ENCODE measurements around the gene MMP24. TPM values are rescaled to one million over a fixed set of nuclear protein-coding genes. Genes with fewer than 3 reads are reported as not detected.
A peak's percentile ranks its signal among the peaks of the same experiment; 100 is the strongest.
"Not testable (repeated sequence)": the region's sequence is repeated elsewhere in the genome, so short reads cannot be mapped to it uniquely, and the experiment has no call there.

MMP24 gene
- total and polyA plus RNA-seq, 2 of the 13 experiments (the other 11 are each of a cell fraction or from before 2014, with no cell fraction given): 0.29 to 0.35 TPM

DNA sequence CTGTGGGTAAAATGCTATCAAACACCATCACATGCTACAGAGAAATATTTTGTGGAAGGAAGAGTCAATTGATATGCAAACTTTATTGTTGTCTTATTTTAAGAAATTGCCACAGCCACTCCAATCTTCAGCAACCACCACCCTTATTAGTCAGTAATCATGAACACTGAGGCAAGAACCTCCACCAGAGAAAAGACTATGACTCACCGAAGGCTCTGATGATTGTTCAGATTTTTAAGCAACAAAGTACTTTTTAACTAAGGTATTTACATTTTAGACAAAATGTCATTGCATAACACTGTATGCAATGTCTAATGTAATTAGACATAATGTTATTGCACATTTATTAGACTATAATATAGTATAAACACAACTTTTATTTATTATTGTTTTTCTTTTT is 26.2 kb upstream of the MMP24 start:
- ATAC-seq (no peak), DNase-seq (ENCODE audit: low spot score) (no peak), FAIRE-seq (no peak)
- H3K9me3 ChIP-seq (ENCODE audit: low read length): peaks cover 24% of the 10 kb centered on the region
- H3K9ac ChIP-seq (ENCODE audit: insufficient read depth, low read depth, low read length): no peak overlapping the region
- ChIA-PET CTCF (ENCODE audit: low intra/inter-chr PET ratio, low total read pairs) (no interaction called here), POLR2A (no interaction called here)
- no peaks in the 10 kb centered on the region for H3K4me1 ChIP-seq (ENCODE audit: insufficient read depth, low read length)
- intact Hi-C loops (cut with micrococcal nuclease; ENCODE audit: unreplicated experiment): loop anchor here (10.0 kb wide), 1 partner anchor 365 kb away; no protein-coding TSS in a partner anchor
- BruUV-seq (replicated peaks): no TSS peak
- TF ChIP-seq CEBPB (IDR thresholded peaks at IDR 0.05; ENCODE audit: borderline replicate concordance, low read depth, low read length) (0 out of 2 replicates have a peak, but pooled peaks have one; percentile 13), MEIS1 (CRISPR knock-in tag; IDR thresholded peaks at IDR 0.05; ENCODE audit: borderline replicate concordance) (no peak)
- in situ Hi-C loops (cut with HindIII; ENCODE audit: extremely low pct_ligation_motif_present, low pct_unique_long_range_greater_than_20kb): no loop called here
- 24% methylated on average over 1 of the region's 1 CpG for WGBS (ENCODE audit: low lambda C conversion rate)
- no peaks in the 10 kb centered on the region for H4K20me1 ChIP-seq (ENCODE audit: insufficient read depth, low read length)
- no peaks in the 10 kb centered on the region for H3K27me3 ChIP-seq (ENCODE audit: control insufficient read depth in 1 of 2, insufficient read depth in 2 of 2, low read length in 2 of 2)
- no peak overlapping the region for H3K27ac ChIP-seq (ENCODE audit: extremely low read length, insufficient read depth, low read length)
- no peaks in the 10 kb centered on the region for H3K36me3 ChIP-seq (replicated peaks in 1 of 2; ENCODE audit: control insufficient read depth in 1 of 2, insufficient read depth in 2 of 2, low read length in 2 of 2)
- no peaks in the 10 kb centered on the region for H3K79me2 ChIP-seq (ENCODE audit: insufficient read depth, low read length)
- H3K4me2 ChIP-seq (ENCODE audit: low read depth, low read length): no peak overlapping the region
- no peak overlapping the region for H2AFZ ChIP-seq (ENCODE audit: low read length)
- no peak overlapping the region for H3K4me3 ChIP-seq (replicated peaks in 1 of 3; ENCODE audit: insufficient read depth in 1 of 3, low read depth in 2 of 3, low read length in 3 of 3)

DNA sequence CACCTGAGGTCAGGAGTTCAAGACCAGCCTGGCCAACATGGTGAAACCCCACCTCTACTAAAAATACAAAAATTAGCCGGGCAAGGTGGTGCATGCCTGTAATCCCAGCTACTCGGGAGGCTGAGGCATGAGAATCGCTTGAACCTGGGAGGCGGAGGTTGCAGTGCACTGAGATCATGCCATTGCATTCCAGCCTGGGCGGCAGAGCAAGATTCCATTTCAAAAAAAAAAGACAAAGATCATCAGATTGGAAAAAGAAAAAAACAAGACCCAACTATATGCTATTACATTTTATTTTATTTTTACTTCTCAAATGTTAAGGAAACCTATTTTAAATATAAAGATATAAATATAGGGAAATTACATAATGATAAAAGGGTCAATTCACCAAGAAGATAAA is 25.0 kb upstream of the MMP24 start:
- POLR2A ChIA-PET; H3K4me3 ChIP-seq (replicated peaks in 1 of 3; ENCODE audit: insufficient read depth in 1 of 3, low read depth in 2 of 3, low read length in 3 of 3); H3K27me3 ChIP-seq (ENCODE audit: control insufficient read depth in 1 of 2, insufficient read depth in 2 of 2, low read length in 2 of 2); in situ Hi-C loops (cut with HindIII; ENCODE audit: extremely low pct_ligation_motif_present, low pct_unique_long_range_greater_than_20kb); ATAC-seq; FAIRE-seq; H4K20me1 ChIP-seq (ENCODE audit: insufficient read depth, low read length); H3K4me1 ChIP-seq (ENCODE audit: insufficient read depth, low read length); H3K27ac ChIP-seq (ENCODE audit: extremely low read length, insufficient read depth, low read length); DNase-seq (ENCODE audit: low spot score); CTCF ChIA-PET (ENCODE audit: low intra/inter-chr PET ratio, low total read pairs); H3K4me2 ChIP-seq (ENCODE audit: low read depth, low read length); H3K9ac ChIP-seq (ENCODE audit: insufficient read depth, low read depth, low read length); H2AFZ ChIP-seq (ENCODE audit: low read length); BruUV-seq (replicated peaks); H3K79me2 ChIP-seq (ENCODE audit: insufficient read depth, low read length); H3K36me3 ChIP-seq (replicated peaks in 1 of 2; ENCODE audit: control insufficient read depth in 1 of 2, insufficient read depth in 2 of 2, low read length in 2 of 2): not testable (repeated sequence)
- intact Hi-C loops (cut with micrococcal nuclease; ENCODE audit: unreplicated experiment): loop anchor here (10.0 kb wide), 1 partner anchor 367 kb away; no protein-coding TSS in a partner anchor
- 56% methylated on average over 5 of the region's 5 CpGs for WGBS (ENCODE audit: low lambda C conversion rate)
- peaks cover 17% of the 10 kb centered on the region for H3K9me3 ChIP-seq (ENCODE audit: low read length)

Data from HepG2 (cell line).